Trophoblast cell (in vitro differentiated cells and primary cell): ENCODE results near the gene PCDHA12.
"Not testable (repeated sequence)": the region's sequence is repeated elsewhere in the genome, so short reads cannot be mapped to it uniquely, and the experiment has no call there.

Experiments
- DNase-seq, 2 donors: peaks; one replicate each; pipeline ENCODE4 v3.0.0-alpha.2; 2016
- H2AFZ ChIP-seq: 2 replicates; pipeline ENCODE4 v1.6.1; 2013; ENCODE audit warnings: low read length, moderate library complexity, mild to moderate bottlenecking; ENCODE audit not compliant: insufficient read depth, poor library complexity
- H2AK5ac ChIP-seq: 2 replicates; pipeline ENCODE4 v1.6.1; 2013; ENCODE audit warnings: mild to moderate bottlenecking, low read length
- H2BK120ac ChIP-seq: 2 replicates; pipeline ENCODE4 v1.6.1; 2013; ENCODE audit warnings: low read length, mild to moderate bottlenecking, moderate library complexity; ENCODE audit not compliant: insufficient read depth, poor library complexity
- H2BK12ac ChIP-seq: 2 replicates; pipeline ENCODE4 v1.6.1; 2013; ENCODE audit warnings: mild to moderate bottlenecking, low read length, moderate library complexity
- H2BK5ac ChIP-seq: 2 replicates; pipeline ENCODE4 v1.6.1; 2013; ENCODE audit warnings: low read length, low read depth, moderate library complexity, mild to moderate bottlenecking; ENCODE audit not compliant: poor library complexity
- H3K14ac ChIP-seq: 2 replicates; pipeline ENCODE4 v1.6.1; 2013; ENCODE audit warnings: mild to moderate bottlenecking, low read length
- H3K18ac ChIP-seq: 2 replicates; pipeline ENCODE4 v1.6.1; 2013; ENCODE audit warnings: mild to moderate bottlenecking, low read length
- H3K23ac ChIP-seq: 2 replicates; pipeline ENCODE4 v1.6.1; 2013; ENCODE audit warnings: low read length
- H3K27ac ChIP-seq: 2 replicates; pipeline ENCODE4 v1.5.1; 2013; ENCODE audit warnings: low read depth, mild to moderate bottlenecking, inconsistent platforms, low read length, moderate library complexity
- H3K27me3 ChIP-seq: 2 replicates; pipeline ENCODE4 v1.6.1; 2013; ENCODE audit warnings: inconsistent platforms, mild to moderate bottlenecking, low read length, moderate library complexity; ENCODE audit not compliant: insufficient read depth
- H3K36me3 ChIP-seq, 2 experiments: 1 replicate in 1 of 2; 2 replicates in 1 of 2; pipeline ENCODE4 v1.6.1; 2013; ENCODE audit warnings: low read length in 2 of 2, mild to moderate bottlenecking in 2 of 2, moderate library complexity in 1 of 2; ENCODE audit not compliant: insufficient read depth in 2 of 2, control insufficient read depth in 1 of 2
- H3K4ac ChIP-seq: 2 replicates; pipeline ENCODE4 v1.6.1; 2013; ENCODE audit warnings: low read depth, mild to moderate bottlenecking, low read length, moderate library complexity
- H3K4me1 ChIP-seq, 2 experiments: 1 replicate in 1 of 2; 2 replicates in 1 of 2; pipeline ENCODE4 v1.6.1; 2013; ENCODE audit warnings: low read length in 2 of 2, mild to moderate bottlenecking in 2 of 2, moderate library complexity in 1 of 2; ENCODE audit not compliant: insufficient read depth in 2 of 2, control insufficient read depth in 1 of 2
- H3K4me2 ChIP-seq: 2 replicates; pipeline ENCODE4 v1.6.1; 2013; ENCODE audit warnings: inconsistent platforms, mild to moderate bottlenecking, low read length, moderate library complexity
- H3K4me3 ChIP-seq: 2 replicates; pipeline ENCODE4 v1.5.1; 2013; ENCODE audit warnings: mild to moderate bottlenecking, low read depth, low read length, inconsistent platforms
- H3K79me1 ChIP-seq: one replicate; pipeline ENCODE4 v1.6.1; 2013; ENCODE audit warnings: low read length
- H3K79me2 ChIP-seq: 2 replicates; pipeline ENCODE4 v1.6.1; 2013; ENCODE audit warnings: low read length, mild to moderate bottlenecking; ENCODE audit not compliant: control insufficient read depth, insufficient read depth, poor library complexity
- H3K9ac ChIP-seq: 2 replicates; pipeline ENCODE4 v1.6.1; 2013; ENCODE audit warnings: mild to moderate bottlenecking, low read length
- H3K9me3 ChIP-seq: 2 replicates; pipeline ENCODE4 v1.6.1; 2013; ENCODE audit warnings: low read depth, mild to moderate bottlenecking, control low read depth, inconsistent platforms, low read length; ENCODE audit not compliant: insufficient read depth
- H4K12ac ChIP-seq: 2 replicates; pipeline ENCODE4 v1.6.1; 2013; ENCODE audit warnings: low read depth, mild to moderate bottlenecking, low read length, moderate library complexity
- H4K8ac ChIP-seq: 2 replicates; pipeline ENCODE4 v1.6.1; 2013; ENCODE audit warnings: low read depth, mild to moderate bottlenecking, low read length, moderate library complexity
- H4K91ac ChIP-seq: one replicate; pipeline ENCODE4 v1.6.1; 2013; ENCODE audit warnings: low read depth, mild to moderate bottlenecking, low read length, moderate library complexity
- WGBS: extraction: QIAGEN DNeasy Blood & Tissue Kit; methylation state at CpG from one replicate; pipeline ENCODE4 v1.1.7; 2013; ENCODE audit warnings: missing lambda C conversion rate; ENCODE audit not compliant: insufficient read length, insufficient coverage; ENCODE audit errors: extremely low coverage; 5-methylcytosine and 5-hydroxymethylcytosine counted together

PCDHA12 gene

GRCh38 chr5:140840978-140841962, 33.8 kb upstream of the PCDHA12 start, which contains the start of gene PCDHA8:
Gene PCDHA8 (plus strand): TSS chr5:140841187. CDS start chr5:140841322, 135 bp downstream.
- Histone ChIP-seq H3K4ac (no peak within 1 kb of the TSS), H2AK5ac (no peak within 1 kb of the TSS), H2BK12ac (no peak within 1 kb of the TSS), H2BK5ac (no peak within 1 kb of the TSS), H3K4me3 (no peak within 1 kb of the TSS), H3K36me3 (peaks cover 0 to 2% of the 10 kb centered on the region in 2 experiments), H3K4me2 (peak within 1 kb of the TSS; percentile 7), H2BK120ac (no peak within 1 kb of the TSS), H3K4me1 (no peaks in the 10 kb centered on the region), H3K9me3 (peaks cover 2% of the 10 kb centered on the region), H3K14ac (no peak within 1 kb of the TSS), H2AFZ (no peak within 1 kb of the TSS), H3K27ac (no peak within 1 kb of the TSS), H3K23ac (no peak within 1 kb of the TSS), H3K18ac (no peak within 1 kb of the TSS), H4K12ac (no peak within 1 kb of the TSS), H4K91ac (no peak within 1 kb of the TSS), H3K79me1 (no peaks in the 10 kb centered on the region), H3K9ac (no peak within 1 kb of the TSS), H4K8ac (no peak within 1 kb of the TSS), H3K79me2 (no peaks in the 10 kb centered on the region), H3K27me3 (no peaks in the 10 kb centered on the region)
- DNase-seq, result no peak
- WGBS, result no CpG with 5 or more reads among the region's 47 CpGs

GRCh38 chr5:140842798-140843733, 32.0 kb upstream of the PCDHA12 start:
- Histone ChIP-seq H3K14ac (no peak overlapping the region), H3K4me2 (no peak overlapping the region), H2BK120ac (no peak overlapping the region), H3K4me3 (no peak overlapping the region), H3K9ac (no peak overlapping the region), H3K9me3 (no peaks in the 10 kb centered on the region), H2BK12ac (no peak overlapping the region), H3K4ac (no peak overlapping the region), H3K18ac (no peak overlapping the region), H2AFZ (no peak overlapping the region), H3K79me1 (no peaks in the 10 kb centered on the region), H4K8ac (no peak overlapping the region), H3K27ac (no peak overlapping the region), H2AK5ac (no peak overlapping the region), H4K12ac (no peak overlapping the region), H3K23ac (no peak overlapping the region), H3K79me2 (no peaks in the 10 kb centered on the region), H3K27me3 (no peaks in the 10 kb centered on the region), H3K36me3 (no peaks in the 10 kb centered on the region), H3K4me1 (no peaks in the 10 kb centered on the region), H4K91ac (no peak overlapping the region), H2BK5ac (no peak overlapping the region)
- no CpG with 5 or more reads among the region's 87 CpGs for WGBS
- no peak for DNase-seq

- H3K79me2 ChIP-seq, H2BK5ac ChIP-seq, H3K23ac ChIP-seq, H3K18ac ChIP-seq, H2AK5ac ChIP-seq, H3K9ac ChIP-seq, H3K9me3 ChIP-seq, H3K4me2 ChIP-seq, H4K8ac ChIP-seq, H3K27ac ChIP-seq, H2BK12ac ChIP-seq, DNase-seq, H3K14ac ChIP-seq, H2BK120ac ChIP-seq, H3K4ac ChIP-seq, H3K27me3 ChIP-seq, H3K36me3 ChIP-seq, H3K4me1 ChIP-seq, H4K12ac ChIP-seq, H4K91ac ChIP-seq, H2AFZ ChIP-seq, H3K4me3 ChIP-seq, H3K79me1 ChIP-seq: not testable (repeated sequence)
- no CpG with 5 or more reads among the region's 48 CpGs for WGBS
These were observed 26.7 kb upstream of the PCDHA12 start, which contains the start of gene PCDHA9 for GRCh38 chr5:140848139-140849102. Gene PCDHA9 (plus strand): TSS chr5:140848382. CDS start chr5:140848496, 114 bp downstream.
